Activated CD4-positive, alpha-beta T cell treated with anti-CD3 and anti-CD28 coated beads for 1 hour (primary cell): ENCODE measurements around the gene TAF10.

Experiments
- DNase-seq: peaks from one replicate; pipeline ENCODE4 v3.0.0-alpha.2; 2020

The TAF10 gene

GRCh38 chr11:6612213-6613041 lies at the start of gene TAF10:
TSS of gene TAF10 (minus strand) at chr11:6612216. CDS start at chr11:6612189, 27 bp downstream.
- peak; percentile 91 for DNase-seq

DNA sequence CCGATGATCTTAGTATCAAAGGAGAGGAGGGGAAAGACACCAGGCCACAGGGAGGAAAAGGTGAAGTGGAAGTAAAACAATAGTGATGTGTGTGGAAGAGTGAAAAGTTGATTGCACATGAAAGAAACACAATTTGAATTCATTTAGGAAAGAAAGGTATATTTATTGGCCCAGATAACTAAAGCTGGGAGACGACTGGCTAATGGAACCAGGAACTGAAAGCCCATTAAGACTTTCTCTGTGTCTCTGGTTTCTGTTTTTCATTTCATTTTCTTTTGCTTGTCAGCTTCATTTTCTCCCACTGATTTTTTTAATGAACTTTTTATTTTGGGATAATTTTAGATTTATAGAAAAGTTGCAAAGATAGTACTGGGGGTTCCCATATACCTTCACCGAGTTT lies 48.7 kb upstream of the TAF10 start:
- no peak for DNase-seq

GRCh38 chr11:6658647-6659046 lies 46.6 kb upstream of the TAF10 start:
- no peak for DNase-seq

DNA sequence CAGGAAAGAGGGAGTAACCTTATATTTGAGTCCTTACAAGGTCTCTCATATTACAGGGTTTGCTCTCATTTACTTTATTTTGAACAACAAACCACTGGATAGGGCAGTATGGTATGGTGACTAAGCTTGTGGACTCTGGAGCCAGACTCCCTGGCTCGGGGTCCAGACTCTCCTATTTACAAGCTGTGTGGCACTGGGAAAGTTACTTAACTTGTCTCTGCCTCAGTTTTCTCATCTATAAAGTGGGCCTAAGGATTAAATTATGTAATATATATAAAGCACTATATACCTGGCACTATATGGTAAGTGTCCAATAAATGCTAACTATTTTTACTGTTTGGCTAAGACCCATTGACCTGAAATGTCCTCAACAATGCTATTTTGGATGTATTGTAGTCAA lies 45.3 kb upstream of the TAF10 start:
- DNase-seq = no peak

DNA sequence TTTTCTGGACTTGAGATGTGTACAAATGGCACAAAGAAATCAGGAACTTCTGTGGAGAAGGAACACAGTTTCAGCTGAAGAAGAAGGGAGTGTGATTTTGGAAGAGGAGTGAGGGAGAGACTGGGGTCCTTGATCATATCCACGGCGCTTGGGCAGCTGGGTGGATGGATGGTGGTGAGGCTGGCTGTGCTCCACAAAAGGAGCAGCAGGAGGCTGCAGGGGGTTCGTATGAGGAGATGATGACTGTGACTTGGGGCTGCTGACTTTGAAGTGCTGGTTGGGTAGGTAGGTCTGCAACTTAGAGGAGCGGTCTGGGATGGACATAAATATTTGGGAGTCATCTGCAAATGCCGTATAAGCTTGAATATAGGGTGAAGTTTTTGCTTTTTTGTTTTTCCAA lies 44.9 kb upstream of the TAF10 start:
- DNase-seq = no peak

DNA sequence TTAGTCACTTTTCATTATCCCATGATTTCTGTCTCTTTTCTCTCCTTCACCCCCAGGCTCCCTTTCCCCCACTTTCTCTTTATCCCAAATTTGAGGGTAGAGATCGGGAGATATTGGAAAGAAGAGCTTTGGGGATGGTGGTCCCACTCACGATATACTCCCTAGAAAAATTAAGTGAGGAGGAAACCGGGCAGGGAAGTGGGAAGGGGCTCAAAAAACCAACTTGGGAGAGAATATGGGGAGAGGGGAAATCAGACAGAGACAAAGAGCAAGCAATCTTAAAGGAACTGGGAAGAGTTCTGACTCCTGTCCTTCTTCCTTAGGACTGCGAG lies 44.5 kb upstream of the TAF10 start:
- no peak for DNase-seq

DNA sequence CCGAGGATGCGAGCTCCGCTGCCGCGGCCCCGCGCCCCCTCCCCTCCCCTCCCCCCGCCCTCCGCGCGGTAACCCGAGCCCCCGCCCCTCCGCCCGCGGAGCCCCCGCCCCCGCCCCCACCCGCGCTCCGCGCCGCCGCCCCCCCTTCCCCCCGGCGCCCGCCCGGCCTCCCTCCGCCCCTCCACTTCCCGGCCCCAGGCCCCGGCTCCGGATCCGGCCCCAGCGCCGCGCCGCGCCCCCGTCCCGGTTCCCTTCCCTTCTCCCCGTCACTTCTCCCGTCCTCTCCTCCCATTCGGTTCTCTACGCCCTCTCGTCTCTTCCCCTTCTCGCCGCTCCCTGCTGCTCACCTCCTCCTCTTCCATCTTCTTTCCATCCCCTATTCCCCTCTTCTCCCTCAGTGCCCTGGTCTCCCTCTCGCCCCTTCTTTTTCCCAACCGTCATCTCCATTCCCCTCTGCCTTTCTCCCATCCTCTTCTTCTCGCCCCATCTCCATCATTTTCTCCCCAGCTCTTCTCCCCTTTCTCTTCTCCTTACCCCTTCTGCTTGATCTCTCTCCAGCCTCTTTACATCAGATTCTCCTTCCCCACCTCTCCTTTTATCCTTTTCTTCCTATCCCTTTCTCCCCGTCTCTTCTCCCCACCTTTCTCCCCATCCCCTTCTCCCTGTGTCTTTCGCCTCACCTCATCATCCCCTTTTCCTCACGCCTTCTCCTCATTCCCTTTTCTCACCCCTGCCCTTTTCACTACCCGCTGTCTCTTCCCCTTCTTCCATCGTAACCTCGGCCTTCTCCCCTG lies 44.0 kb upstream of the TAF10 start, which contains the start of gene DCHS1:
DCHS1 (minus strand) TSS at position 20 of the 794 bp plus-strand sequence. CDS start 14,196 bp downstream, outside the sequence.
- DNase-seq = no peak

DNA sequence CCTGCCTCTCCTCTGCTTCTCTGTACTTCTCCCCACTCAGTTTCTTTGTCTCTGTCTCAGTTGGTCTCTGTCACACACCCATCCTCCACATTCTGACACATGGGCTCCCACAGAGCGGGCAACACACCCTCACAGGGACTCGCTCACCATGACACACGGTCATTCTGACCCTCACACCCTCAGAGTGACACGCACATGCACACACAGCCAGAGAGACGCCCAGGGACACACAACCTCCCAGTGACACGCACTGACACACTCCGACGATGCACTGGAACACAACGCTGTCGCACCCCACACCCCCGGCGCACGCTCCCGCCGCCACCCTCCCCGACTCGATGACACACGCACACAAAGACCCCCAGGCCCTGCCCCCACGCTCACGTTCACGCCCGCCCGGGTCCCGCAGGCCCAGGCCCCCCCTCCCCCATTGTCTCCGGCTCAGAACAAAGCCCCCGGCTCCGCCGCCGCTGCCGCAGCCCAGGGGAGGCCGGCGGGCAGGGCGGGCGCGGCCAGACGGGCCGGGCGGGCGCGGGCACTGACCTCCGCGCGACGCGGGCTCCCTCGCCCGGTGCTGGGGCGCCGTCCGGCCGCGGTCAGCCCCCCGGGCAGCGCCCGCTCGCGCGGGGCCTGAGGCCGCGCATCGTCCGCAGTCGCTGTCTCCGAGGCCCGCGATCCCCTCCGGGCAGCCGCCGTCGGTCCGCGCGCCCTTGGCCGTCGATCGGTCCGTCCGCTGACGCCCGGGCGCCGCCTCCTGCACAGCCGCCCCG lies 43.2 kb upstream of the TAF10 start:
- no peak for DNase-seq

DNA sequence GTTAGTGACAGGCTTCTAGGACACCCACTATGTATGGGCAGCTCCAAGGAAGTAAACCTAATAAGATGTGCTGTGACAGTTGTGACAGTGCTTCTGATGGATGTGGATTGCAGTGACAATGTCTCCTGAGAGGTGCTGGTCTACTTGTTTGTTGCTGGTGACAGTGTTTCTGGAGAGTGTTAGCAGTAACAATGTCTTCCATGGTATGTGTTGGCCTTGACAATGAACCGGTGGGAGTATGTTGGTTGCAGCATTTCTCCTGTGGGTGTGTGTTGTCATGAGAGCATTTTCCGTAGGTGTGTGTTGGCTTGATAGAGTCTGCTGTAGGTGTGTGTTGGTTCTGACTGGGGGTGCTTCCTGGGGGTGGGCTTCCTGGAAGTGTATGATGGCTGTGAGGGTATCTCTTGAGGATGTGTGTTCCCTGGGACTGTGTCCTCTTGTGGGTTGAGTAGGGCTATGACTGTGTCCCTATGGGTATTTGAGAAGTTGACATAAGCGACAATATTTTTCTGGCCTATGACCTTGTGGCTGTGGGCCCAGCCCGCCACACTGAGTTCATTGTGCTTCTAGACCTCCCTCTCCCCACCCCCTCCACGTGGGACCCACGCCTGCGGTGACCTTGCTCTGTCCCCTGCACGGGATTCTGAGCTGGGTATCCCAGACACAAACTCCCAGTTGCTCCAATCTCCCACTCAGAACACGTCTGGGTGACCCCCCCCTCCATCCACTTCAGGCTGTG lies 42.4 kb upstream of the TAF10 start:
- no peak for DNase-seq

GRCh38 chr11:6653656-6654055 lies 41.6 kb upstream of the TAF10 start:
- DNase-seq = no peak

- no peak for DNase-seq
Measured at GRCh38 chr11:6653097-6653496, 41.1 kb upstream of the TAF10 start.

- no peak for DNase-seq
Measured at GRCh38 chr11:6652182-6652581, 40.2 kb upstream of the TAF10 start.

GRCh38 chr11:6650980-6651379 lies 39.0 kb upstream of the TAF10 start:
- no peak for DNase-seq

- DNase-seq = no peak
Measured at GRCh38 chr11:6650104-6650503, 38.1 kb upstream of the TAF10 start.

DNA sequence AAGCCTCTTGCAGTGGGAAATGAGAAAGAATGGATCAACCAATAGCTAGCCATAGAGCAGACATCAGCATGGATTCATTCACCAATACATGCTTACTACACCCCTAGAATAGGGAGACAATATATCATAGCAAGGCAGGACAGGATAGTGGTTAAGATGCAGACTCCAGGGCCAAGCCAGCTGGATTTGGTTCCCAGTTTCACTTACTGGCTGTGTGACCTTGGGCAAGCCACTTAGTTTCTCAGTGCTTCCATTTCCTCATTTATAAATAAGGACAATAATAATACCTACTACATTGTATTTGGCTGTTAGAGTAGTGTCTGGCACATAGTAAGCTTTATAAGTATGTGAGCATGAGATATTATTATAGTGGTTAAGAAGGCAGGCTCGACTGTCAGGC lies 36.5 kb upstream of the TAF10 start:
- no peak for DNase-seq

GRCh38 chr11:6647836-6648235 lies 35.8 kb upstream of the TAF10 start:
- DNase-seq = no peak

DNA sequence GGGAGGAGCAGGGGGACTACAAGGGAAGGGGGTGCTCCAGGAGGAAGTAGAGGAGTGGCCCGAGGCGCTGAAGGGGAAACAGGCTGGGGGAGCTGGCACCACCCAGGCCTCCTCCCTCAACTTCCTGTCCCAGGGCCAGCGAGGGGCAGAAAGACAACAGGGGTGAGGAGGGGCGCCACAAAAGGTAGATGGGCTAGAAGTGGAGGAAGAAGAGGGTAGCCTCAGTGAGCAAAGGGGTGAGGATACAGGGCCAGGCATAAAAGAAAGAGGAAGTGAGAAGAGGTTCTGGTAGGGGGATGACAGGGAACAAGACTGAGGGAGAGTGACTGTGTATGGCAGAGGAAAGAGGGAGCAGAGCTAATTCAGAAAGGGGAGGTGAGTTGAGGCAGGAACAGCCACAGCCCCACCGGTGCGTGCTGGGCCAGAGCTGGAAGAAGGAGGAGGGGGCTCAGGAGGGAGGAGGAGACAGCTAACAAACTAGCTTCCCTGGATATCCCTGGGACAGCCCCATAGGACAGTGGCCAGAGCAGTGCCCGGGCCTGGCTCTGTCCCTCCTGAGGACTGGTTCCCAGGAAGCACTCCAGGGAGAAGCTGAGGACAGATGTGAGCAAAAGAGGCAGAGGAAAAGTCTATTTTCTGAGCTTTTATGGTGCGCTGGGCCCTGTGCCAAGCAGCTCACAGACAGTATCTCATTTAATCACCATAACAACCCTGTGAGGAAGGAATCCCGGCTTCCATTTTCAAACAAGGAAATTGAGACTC lies 35.1 kb upstream of the TAF10 start:
- DNase-seq = no peak

DNA sequence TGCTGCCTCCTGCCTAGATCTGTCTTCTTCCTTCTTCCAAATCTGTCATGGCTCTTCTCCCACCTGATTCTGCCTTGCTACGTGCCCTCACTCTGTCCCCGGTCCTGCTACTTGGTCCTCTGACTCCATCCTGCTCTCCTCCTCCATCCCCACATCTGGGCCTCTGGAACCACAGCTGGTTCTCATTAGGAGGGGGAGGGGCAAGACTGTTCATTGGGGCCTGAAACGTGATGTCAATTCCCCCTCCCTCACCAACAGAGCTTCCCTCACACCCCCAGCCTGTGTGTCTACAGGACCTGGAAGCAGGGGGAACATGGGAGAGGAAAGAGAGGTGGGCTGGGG lies 34.5 kb upstream of the TAF10 start:
- no peak for DNase-seq

DNA sequence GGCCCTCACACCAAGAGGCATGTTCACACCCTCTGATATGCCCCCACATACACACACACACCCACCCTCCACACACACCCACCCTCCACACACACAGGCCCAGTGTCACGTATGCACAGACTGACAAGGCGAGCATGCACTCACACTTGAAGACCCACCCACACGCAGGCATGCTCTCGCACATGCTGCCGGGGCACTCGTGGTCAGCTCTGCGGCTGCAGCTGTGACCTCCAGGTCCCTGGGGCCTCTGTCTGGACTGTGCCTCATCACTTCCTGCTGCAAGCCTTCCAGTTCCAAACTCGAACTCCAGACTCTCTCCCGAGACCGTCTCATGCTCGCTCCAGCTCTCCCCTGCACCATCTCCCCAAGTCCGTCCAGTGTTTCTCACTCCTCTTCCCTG lies 34.1 kb upstream of the TAF10 start:
- no peak for DNase-seq

- DNase-seq = no peak
Measured at GRCh38 chr11:6642957-6643356, 30.9 kb upstream of the TAF10 start.

DNA sequence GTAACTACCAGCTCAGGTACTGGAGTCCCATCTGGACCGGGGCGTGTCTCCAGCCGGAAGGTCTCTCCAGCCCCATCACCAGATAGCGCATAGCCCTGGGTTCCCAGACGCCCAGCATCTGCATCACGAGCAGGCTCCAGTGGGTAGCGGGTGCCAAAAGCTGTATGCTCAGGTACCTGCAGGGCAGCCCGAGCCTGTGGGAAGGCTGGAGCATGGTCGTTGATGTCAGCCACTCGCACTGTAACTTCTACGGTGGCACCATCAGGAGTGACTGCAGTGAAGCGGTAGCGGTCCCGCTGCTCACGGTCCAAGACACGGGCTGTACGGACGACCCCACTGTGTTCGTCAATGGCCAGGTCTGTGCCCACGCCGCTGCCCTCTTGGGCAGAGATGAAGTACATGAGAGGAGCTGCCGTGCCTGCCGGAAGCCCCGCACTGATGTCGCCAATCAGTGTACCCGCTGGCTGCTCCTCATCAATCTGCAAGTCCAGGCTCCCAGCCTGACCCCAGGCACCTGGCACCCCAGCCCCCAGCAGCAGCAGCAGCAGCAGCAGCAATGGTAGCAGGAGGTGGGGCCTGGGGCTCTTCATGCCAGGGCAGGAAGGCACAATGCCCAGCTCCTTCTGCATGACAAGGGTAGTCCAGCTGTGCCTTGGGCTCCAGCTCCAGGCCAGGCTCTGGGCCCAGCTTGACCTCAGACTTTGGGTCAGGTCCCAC lies 29.1 kb upstream of the TAF10 start:
- DNase-seq = no peak
